HG03565 (cell line): ENCODE measurements around the gene COQ10B.
"Not testable (repeated sequence)": the region's sequence is repeated elsewhere in the genome, so short reads cannot be mapped to it uniquely, and the experiment has no call there.

ENCODE experiments used
- ATAC-seq: cut with Tn5 transposase; IDR thresholded peaks from one replicate; pipeline ENCODE4 v1.9.1; 2021; ENCODE audit warnings: mild to moderate bottlenecking, moderate library complexity; ENCODE audit not compliant: unreplicated experiment

COQ10B gene

DNA sequence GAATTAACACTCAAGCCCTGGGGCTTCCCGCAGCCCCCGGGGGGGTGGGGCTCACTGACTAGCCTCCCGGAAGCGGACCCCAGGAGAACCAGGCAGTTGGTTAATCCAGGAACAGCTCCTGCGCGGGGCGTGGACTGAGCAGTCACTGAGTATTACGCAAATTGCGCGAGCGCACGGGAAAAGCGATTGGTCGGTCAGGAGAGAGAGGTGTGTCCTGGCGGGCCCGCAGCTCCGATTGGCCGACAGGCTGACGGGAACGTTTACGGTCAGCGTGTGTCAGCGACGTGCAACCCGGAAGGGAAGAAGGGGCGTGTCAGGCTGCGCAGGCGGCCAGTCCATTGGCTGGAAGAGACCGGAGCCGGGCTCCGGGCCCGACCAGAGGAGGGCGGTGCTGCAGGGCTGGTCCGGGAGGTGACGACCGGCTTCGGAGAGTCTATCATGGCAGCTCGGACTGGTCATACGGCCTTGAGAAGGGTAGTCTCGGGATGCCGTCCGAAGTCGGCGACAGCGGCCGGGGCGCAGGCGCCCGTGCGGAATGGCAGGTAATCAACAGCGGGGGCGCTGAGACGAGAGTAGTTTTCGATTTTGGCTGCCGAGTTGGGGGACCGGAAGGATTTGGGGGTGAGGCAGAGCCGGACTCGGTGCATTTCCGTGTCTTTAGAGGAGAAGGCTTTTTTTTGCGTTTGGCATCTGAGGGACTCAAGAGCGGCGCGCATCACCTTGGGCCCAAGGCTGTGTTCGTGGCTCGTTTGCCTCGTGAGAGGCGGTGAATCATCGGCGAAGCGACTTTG lies at the start of gene COQ10B:
Gene COQ10B (plus strand): TSS at position 430 of the 791 bp plus-strand sequence. CDS start 9 bp downstream, at position 439.
- peak; percentile 92 for ATAC-seq

DNA sequence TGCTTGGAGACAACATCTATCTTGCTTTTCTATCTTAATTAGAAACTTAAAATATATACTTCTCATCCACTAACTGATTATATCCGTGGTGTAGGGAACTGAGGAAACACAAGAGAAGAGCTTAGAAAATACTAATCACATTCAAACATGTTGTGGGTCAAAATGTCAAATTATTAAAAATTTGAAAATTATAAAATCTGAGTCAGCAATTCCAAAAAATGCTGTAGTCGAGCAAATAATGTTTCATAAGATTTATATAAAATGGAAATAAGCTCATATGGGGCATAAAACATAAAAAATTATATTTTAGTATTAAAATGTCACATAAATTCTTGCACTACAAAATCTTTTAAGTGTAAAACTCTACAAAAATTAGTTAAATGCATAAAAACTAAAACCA lies 47.8 kb upstream of the COQ10B start:
- ATAC-seq: no peak

DNA sequence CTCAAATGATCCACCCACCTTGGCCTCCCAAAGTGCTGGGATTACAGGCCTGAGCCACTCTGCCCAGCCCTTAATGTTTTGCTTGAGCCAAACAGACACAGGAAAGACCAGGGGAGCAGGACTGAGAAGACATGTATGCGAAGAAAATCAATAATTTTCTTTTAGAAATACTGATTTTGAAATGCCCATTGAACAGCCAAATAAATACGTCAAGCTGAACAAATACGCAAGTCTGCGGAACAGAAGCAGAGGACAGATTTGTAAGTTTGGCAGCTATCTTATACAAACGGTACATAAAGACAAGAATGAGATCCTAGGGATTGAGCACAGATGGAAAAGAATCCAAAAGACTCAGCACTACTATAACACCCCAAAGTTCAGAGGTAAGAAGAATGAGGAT lies 39.3 kb upstream of the COQ10B start:
- no peak for ATAC-seq

DNA sequence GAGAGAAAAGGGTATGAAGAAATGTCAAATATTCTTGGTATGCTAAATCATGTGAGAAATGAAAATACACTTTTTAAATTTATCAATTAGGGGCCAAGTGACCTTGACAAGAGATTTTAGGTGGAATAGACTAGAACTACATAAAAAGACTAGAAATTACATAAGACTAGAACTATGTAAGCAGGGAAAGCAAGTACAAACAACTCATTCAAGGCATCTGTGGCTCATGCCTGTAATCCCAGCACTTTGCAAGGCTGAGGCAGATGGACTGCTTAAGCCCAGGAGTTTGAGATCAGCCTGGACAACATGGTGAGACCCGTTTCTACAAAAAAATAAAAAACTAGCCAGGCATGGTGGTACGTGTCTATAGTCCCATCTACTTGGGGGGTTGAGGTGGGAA lies 38.8 kb upstream of the COQ10B start:
- ATAC-seq: no peak

DNA sequence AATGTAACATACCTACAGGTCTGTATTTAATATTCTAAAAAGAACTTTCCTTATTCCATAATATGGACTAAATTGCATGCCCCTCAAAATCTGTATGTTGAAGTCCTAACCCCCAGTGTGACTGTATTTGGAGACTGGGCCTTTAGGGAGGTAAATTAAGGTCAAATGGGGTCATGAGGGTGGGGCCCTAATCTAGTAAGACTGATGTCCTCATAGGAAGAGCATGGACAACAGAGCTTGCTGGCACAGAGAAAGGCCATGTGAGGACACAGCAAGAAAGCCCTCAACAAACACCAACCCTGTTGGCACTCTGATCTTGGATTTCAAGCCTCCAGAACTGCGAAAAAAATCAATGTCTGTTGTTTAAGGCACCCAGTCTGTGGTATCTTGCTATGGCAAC lies 37.1 kb upstream of the COQ10B start:
- ATAC-seq: no peak

DNA sequence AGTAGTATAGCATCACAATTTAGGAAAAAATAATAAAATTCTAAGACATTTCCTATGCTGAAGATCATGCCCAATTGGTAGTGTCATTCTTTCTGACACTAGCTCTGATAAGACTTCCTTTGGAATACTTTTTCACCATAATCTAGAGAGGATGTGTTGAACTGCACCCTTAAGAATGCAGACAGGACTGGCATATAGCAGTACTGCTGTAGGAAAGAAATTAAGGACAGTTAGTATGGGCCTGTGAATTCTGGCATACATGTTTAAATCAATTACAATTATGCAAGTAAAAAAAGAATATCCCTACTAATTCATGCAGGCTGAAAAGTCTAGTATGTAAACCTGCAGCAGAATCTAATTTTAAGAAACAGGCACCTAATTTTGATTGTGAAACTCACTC lies 33.9 kb upstream of the COQ10B start:
- ATAC-seq: no peak

DNA sequence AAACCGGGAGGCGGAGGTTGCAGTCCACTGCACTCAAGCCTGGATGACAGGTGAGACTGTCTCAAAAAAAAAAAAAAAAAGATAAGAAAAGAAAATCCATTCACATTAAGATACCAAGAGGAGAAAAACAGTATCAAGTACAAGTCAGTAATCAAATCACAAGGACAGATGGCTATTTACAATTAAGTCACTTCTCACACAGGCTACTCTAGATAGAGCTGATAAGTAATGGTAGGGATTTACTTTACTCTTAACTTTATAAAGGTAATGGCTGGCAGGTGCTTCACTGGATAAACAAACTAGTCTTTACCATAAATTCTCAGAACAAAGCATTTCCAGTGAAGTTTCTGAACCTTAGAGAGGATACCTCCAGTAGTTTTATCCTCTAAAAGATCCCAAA lies 30.0 kb upstream of the COQ10B start:
- ATAC-seq: no peak

DNA sequence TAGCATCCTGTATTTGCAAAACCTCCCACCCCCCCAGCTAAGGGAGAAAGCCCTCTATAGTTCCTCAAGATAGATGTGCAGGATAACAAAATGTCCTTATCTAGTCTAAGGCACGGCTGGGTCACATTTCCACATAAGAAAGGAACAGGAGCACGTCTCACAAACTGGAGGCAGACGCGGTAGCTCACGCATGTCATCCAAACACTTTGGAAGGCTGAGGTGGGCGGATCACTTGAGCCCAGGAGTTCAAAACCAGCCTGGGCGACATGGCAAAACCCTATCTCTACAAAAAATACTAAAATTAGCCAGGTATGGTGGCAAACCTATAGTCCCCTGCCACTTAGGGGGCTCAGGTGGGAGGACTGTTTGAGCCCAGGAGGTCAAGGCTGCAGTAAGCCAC lies 27.8 kb upstream of the COQ10B start:
- ATAC-seq: no peak

DNA sequence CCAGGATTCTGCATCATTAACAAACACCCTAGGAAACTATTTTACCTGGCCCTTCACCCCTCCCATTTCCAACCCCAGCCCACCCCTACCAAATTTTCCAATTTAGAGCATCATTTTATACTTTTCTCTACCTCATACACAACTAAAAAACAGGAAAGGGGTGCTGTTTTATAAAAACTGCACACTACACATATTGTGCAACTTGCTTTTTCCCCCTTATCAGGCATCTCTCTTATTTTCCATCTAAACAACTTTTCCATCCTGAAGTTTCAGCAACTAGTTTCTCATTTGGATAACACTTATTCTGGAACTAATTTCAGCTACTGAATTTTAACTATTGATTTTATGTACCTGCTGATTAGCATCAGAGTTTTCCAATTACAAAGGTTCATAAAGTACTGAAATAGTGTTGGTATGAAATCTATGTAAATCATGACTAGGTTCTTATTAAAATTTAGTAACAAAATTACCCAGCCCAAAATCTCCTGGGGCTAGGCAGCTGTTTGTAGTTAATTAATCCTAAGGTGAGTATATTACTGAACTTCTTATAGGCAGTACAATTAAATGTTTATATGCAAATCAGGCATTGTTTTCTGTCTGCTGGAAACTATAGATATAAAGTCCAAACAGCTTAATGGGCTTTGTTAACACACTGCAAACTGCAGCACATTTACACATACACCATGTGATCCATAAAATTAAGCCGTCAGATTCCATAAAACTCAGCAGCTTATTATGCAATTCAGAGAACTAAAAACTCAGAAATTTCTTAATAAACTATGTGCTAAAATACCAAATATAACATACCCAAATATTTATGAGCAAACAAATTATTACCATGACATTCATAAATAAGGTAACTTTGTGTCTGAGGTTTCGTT lies 26.4 kb upstream of the COQ10B start:
- ATAC-seq: no peak

DNA sequence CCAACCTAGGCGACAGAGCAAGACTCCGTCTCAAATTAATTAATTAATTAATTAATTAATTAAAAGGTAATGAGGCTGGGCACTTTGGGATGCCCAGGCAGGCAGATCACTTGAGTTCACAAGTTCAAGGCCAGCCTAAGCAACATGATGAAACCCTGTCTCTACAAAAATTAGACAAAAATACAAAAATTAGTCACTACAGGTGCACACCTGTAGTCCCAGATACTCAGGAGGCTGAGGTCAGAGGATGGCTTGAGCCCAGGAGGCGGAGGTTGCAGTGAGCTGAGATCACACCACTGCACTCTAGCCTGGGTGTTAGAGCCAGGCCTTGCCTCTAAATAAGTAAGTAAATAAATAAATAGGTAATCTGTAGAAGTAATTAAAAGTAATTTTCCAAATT lies 25.4 kb upstream of the COQ10B start:
- no peak for ATAC-seq

DNA sequence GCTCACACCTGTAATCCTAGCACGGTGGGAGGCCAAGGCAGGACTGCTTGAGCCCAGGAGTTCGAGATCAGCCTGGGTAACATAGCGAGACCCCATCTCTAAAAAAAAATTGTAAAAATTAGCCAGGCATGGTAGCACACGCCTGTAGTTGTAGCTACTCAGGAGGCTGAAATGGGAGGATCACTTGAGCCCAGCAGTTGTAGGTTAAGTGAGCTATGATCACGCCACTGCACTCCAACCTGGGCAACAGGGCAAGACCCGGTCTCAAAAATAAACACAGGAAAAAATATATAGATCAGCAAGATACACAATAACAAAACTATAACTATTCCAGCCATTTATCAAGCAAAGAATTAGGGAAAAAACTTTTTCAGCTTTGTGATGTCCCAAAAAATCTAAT lies 21.5 kb upstream of the COQ10B start:
- ATAC-seq: no peak

DNA sequence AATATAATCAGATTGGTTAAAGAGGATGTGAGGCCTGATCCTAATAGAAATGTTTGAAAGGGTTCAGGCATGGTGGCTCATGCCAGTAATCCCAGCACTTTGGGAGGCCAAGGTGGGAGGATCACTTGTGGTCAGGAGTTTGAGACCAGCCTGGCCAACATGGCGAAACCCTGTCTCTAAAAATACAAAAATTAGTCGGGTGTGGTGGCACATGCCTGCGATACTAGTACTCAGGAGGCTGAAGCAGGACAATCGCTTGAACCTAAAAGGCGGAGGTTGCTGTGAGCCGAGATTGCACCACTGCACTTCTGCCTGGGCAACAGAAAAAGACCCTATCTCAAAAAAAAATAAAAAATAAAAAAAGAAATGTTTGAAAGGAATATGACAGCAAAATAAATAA lies 20.8 kb upstream of the COQ10B start:
- ATAC-seq: not testable (repeated sequence)

DNA sequence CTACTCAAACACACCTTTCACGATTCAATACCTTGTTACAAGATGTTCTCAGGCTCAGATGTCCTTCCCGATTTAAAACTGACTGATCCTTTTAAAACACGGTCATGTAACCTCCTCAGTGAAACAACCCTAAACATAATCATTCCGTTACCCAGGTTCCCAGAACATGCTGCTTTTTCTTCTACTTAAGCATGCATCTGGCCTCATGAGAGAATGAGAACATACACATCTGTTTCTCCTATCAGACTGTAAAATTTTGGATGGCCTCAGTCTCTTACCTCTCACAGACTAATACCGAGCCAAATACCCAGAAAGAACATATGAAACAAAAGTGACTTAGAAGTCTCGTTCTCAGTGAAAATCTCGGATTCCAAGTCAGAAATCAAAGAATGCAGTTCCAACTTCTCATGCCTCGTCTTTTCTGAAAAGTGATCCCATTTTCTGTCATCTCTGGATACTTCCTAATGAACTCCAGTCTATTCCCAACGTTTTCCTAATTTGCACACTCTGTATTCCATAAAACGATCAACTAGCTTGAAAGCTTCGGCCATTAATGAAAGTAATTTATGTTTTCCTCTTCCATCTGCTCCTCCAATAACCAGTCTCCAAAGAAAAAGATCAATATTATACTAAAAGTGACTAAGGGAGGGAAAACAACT lies 19.4 kb upstream of the COQ10B start:
- no peak for ATAC-seq

DNA sequence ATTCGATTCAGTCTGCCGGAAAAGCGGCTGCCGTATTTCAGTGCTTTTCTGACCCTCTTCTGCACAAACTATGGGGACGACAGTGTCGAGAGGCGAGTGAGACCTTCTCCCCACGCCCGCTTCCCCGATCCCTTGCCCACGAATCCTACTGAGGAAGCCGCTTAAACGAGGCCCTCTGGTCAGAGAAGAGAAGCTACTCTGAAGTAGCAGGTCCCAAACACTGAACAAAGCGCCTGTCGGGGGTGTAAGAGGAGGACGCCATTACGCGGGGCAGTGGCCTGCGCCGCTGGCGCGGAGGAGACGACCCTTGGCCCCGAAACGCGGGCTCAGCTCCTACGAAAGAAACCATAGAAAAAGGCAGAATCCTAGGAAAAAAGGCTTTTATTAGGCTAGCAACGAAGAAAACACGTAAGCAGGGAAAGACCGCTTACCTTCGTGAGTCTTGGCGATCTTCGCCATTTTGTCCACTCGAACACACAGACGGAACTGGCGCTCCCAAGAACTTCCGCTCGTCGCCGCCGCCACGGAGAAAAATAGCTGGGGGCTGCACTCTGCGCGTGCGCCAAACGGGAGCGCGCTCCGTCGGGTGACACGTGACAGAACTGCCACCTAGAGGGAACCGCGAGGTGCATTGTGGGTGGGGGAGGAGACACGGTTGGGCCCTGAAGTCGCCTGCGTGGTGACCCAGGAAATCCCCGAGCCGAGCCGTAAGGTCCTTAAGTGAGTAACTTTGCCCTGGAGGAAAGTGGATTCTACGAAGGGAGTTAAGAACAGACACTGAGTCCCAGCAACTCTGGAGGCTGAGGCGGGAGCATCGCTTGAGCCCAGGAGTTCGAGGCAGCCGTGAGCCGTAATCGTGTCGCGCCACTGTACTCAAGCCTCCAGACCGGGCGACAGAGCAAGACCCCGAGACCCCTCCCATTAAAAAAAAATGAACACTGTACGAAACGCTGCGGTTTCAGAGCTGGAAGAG lies 18.5 kb upstream of the COQ10B start, which contains the start of gene SF3B1:
Gene SF3B1 (minus strand): TSS at position 488 of the 973 bp plus-strand sequence. CDS start 29 bp downstream, at position 459.
- ATAC-seq: peak; percentile 91

DNA sequence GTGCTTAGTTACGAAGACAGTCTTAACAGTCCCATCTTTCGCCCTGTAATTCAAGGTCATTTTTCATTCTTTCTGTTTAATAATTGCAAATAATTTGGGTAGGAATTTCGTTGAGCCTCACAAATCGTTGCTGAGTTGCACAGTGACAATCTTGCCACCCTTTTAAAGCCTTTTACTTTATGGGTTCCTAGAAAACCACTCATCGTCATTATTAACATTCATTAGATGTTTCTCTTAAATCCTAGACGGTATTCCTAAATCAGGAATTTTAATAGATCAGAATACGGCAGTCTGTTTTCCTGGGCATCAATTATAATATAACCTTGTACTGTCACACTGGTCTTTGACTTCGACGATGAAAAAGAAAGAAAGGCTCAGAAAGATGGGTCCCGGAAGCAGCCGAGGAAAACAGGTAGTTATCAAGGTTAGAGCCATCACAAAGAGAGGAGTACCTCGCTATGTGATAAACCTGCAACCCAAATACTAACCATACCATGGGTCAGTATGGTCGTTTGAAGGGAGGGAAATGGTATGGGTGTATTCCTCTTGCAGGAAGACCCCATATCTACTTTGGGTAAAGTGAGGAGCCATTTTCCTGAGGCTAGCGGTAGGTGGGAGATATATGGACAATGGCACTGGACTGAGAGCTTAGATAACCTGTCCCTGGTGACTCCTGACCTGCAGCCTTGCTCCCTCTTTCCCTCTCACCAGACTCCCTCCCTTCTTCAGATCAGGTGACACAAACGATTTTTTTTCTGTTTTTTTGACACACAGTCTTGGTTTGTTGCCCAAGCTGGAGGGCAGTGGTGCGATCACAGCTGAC lies 17.5 kb upstream of the COQ10B start:
- no peak for ATAC-seq

DNA sequence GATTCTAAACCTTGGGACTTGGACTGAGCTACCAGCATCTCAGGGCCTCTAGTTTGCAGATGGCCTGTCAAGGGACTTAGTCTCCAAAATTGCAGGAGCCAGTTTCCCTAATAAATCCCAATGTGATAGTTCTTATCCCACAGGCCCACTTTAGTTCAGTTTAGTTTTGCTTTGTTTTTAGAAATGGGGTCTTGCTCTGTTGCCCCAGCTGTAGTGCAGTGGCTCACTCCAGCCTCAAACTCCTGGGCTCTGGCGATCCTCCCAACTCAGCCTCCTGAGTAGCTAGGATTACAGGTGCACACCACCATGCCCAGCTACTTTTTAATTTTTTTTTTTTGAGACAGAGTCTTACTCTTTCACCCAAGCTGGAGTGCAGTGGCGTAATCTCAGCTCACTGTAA lies 16.0 kb upstream of the COQ10B start:
- no peak for ATAC-seq

DNA sequence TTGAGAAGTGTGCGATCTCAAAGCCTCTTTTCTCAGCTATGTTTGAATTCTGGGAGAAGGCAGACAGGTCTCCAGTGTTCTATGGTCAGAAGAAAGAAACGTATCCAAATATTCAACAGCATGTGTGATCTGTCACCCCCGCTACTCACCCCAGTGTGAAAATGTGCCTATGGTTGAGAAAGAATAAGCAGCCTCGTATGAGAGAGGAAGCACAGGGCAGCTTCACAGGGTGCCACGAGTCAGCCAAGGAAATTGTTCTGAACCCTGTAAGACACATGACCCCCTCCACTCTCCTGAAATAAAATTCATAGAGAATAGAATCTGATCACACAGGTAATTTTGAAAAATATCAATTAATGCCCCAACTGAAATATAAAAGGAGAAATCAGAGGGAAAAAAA lies 10.5 kb upstream of the COQ10B start:
- no peak for ATAC-seq

DNA sequence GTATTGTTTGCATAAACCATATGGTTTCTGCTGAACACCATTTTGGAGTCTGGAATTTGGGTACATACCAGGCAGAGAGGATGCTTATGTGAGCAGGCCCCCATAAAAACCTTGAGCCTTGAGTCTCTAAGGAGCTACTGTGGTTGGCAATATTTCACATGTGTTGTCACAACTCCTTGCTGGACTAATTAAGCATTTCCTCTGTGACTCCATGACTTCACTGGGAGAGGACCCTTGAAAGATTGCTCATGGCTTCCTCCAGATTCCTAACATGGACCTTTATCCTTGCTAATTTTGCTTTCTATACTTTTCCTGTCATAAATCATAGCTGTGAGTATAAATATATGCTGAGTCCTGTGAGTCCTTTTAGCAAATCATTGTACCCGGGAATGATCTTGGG lies 7.6 kb upstream of the COQ10B start:
- ATAC-seq: no peak

DNA sequence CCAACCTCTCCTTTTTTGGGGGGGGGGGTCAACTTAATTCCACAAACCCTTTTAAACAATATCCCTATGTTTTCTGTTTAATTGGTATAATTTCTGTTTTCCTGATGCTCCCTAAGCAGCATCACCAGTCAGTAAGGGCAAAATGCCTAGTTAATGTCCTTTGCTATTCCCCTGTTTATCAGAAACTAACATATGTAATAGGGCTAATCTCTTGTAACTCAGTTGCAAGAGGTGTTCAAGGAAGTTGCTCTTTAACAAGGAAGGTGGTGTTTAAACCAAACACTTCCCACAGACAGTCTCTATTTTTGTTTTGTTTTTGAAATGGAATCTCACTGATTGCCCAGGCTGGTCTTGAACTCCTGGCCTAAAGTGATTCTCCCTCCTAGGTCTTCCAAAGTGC lies 6.5 kb upstream of the COQ10B start:
- no peak for ATAC-seq
